MM.1S (cell line): ENCODE data around the gene CERS6.

Source experiments
- DNase-seq: peaks from one replicate; pipeline ENCODE4 v3.0.0-alpha.2; 2015
- H2AFZ ChIP-seq: fragments of 300-600 bp; sonication (generic); 2 replicates; pipeline ENCODE4 v1.6.0; 2016; ENCODE audit warnings: antibody characterized with exemption, low read length
- H3F3A ChIP-seq: fragments of 300-600 bp; sonication (generic); 2 replicates; pipeline ENCODE4 v1.6.1; 2016; ENCODE audit warnings: mild to moderate bottlenecking, antibody characterized with exemption, low read length, moderate library complexity, mixed read lengths; ENCODE audit not compliant: insufficient read depth
- H3K27ac ChIP-seq: fragments of 300-600 bp; sonication (generic); 2 replicates; pipeline ENCODE4 v1.5.1; 2016; ENCODE audit warnings: mild to moderate bottlenecking, low read length
- H3K27me3 ChIP-seq: fragments of 300-600 bp; sonication (generic); replicated peaks from 2 replicates; pipeline ENCODE4 v1.6.0; 2016; ENCODE audit warnings: low read length; ENCODE audit not compliant: insufficient read depth
- H3K36me3 ChIP-seq: fragments of 300-600 bp; sonication (generic); replicated peaks from 2 replicates; pipeline ENCODE4 v1.6.1; 2016; ENCODE audit warnings: mild to moderate bottlenecking, low read length, mixed read lengths; ENCODE audit not compliant: insufficient read depth
- H3K4me1 ChIP-seq: fragments of 300-600 bp; sonication (generic); 2 replicates; pipeline ENCODE4 v1.6.1; 2016; ENCODE audit warnings: low read length, mixed read lengths
- H3K4me2 ChIP-seq: fragments of 300-600 bp; sonication (generic); 2 replicates; pipeline ENCODE4 v1.6.0; 2016; ENCODE audit warnings: low read depth, low read length
- H3K4me3 ChIP-seq: fragments of 300-600 bp; sonication (generic); 2 replicates; pipeline ENCODE4 v1.5.1; 2016; ENCODE audit warnings: low read length, mixed read lengths
- H3K79me2 ChIP-seq: fragments of 300-600 bp; sonication (generic); 2 replicates; pipeline ENCODE4 v1.6.1; 2016; ENCODE audit warnings: mixed run types, low read length, mixed read lengths
- H3K9ac ChIP-seq: fragments of 300-600 bp; sonication (generic); 2 replicates; pipeline ENCODE4 v1.6.1; 2016; ENCODE audit warnings: low read length, mixed read lengths
- H3K9me2 ChIP-seq: fragments of 300-600 bp; sonication (generic); replicated peaks from 2 replicates; pipeline ENCODE4 v1.6.1; 2016; ENCODE audit warnings: mild to moderate bottlenecking, low read length, mixed read lengths; ENCODE audit not compliant: insufficient read depth
- H3K9me3 ChIP-seq: fragments of 300-600 bp; sonication (generic); replicated peaks from 2 replicates; pipeline ENCODE4 v1.6.1; 2016; ENCODE audit warnings: mild to moderate bottlenecking, low read length, mixed read lengths; ENCODE audit not compliant: insufficient read depth
- H4K20me1 ChIP-seq: fragments of 300-600 bp; sonication (generic); 2 replicates; pipeline ENCODE4 v1.6.1; 2016; ENCODE audit warnings: mild to moderate bottlenecking, low read length, moderate library complexity, mixed read lengths; ENCODE audit not compliant: insufficient read depth
- CTCF ChIP-seq: fragments of 300-600 bp; sonication (generic); IDR thresholded peaks from 2 replicates; pipeline ENCODE4 v1.5.1; 2016; ENCODE audit warnings: antibody characterized with exemption, low read length, mixed read lengths
- EZH2 ChIP-seq: fragments of 300-600 bp; sonication (generic); optimal IDR thresholded peaks from 2 replicates; pipeline ENCODE3; 2017; ENCODE audit warnings: low read depth, mild to moderate bottlenecking, antibody characterized with exemption, low read length, mixed read lengths
- EZH2phosphoT487 ChIP-seq: fragments of 300-600 bp; sonication (generic); IDR thresholded peaks from 2 replicates; pipeline ENCODE4 v1.6.1; 2018; ENCODE audit warnings: antibody characterized with exemption, low read length

The CERS6 gene

GRCh38 chr2:168465594-168465993 is 9.5 kb downstream of the CERS6 start:
- H3K9me2 ChIP-seq = no peaks in the 10 kb centered on the region
- H3K79me2 ChIP-seq = peaks cover 95% of the 10 kb centered on the region
- H3K36me3 ChIP-seq = no peaks in the 10 kb centered on the region
- no peak overlapping the region for H3K4me2 ChIP-seq
- H3K27ac ChIP-seq = no peak overlapping the region
- H3F3A ChIP-seq = peaks cover 6% of the 10 kb centered on the region; the same call in 1 of the 2 replicates
- no peak for TF ChIP-seq EZH2phosphoT487
- no peak for TF ChIP-seq EZH2
- TF ChIP-seq CTCF = no peak
- H3K4me1 ChIP-seq = peaks cover 41% of the 10 kb centered on the region
- no peak overlapping the region for H3K4me3 ChIP-seq
- H3K9me3 ChIP-seq = no peaks in the 10 kb centered on the region
- no peak overlapping the region for H2AFZ ChIP-seq
- no peaks in the 10 kb centered on the region for H3K27me3 ChIP-seq
- no peak overlapping the region for H3K9ac ChIP-seq
- DNase-seq = no peak
- H4K20me1 ChIP-seq = no peaks in the 10 kb centered on the region

- Histone ChIP-seq H3K36me3 (no peaks in the 10 kb centered on the region), H3K79me2 (peaks cover 95% of the 10 kb centered on the region), H3F3A (peaks cover 6% of the 10 kb centered on the region; the same call in 1 of the 2 replicates), H3K9me3 (no peaks in the 10 kb centered on the region), H3K9ac (no peak overlapping the region), H4K20me1 (no peaks in the 10 kb centered on the region), H3K9me2 (no peaks in the 10 kb centered on the region), H3K27ac (no peak overlapping the region), H3K27me3 (no peaks in the 10 kb centered on the region), H3K4me3 (no peak overlapping the region), H2AFZ (no peak overlapping the region), H3K4me1 (peaks cover 41% of the 10 kb centered on the region), H3K4me2 (no peak overlapping the region)
- TF ChIP-seq EZH2 (no peak), CTCF (no peak), EZH2phosphoT487 (no peak)
- DNase-seq = no peak
Measured at GRCh38 chr2:168466190-168466737, 10.2 kb downstream of the CERS6 start.

GRCh38 chr2:168466834-168467565 is 10.9 kb downstream of the CERS6 start:
- TF ChIP-seq EZH2phosphoT487 (no peak), EZH2 (no peak), CTCF (no peak)
- no peaks in the 10 kb centered on the region for H3K36me3 ChIP-seq
- no peaks in the 10 kb centered on the region for H3K9me2 ChIP-seq
- peaks cover 41% of the 10 kb centered on the region for H3K4me1 ChIP-seq
- H3K4me2 ChIP-seq = no peak overlapping the region
- H3K79me2 ChIP-seq = peaks cover 95% of the 10 kb centered on the region
- H2AFZ ChIP-seq = no peak overlapping the region
- H3K27me3 ChIP-seq = no peaks in the 10 kb centered on the region
- peaks cover 6% of the 10 kb centered on the region; the same call in 1 of the 2 replicates for H3F3A ChIP-seq
- no peak overlapping the region for H3K9ac ChIP-seq
- no peak for DNase-seq
- H4K20me1 ChIP-seq = no peaks in the 10 kb centered on the region
- no peak overlapping the region for H3K27ac ChIP-seq
- no peak overlapping the region for H3K4me3 ChIP-seq
- H3K9me3 ChIP-seq = no peaks in the 10 kb centered on the region
